ENCODE results near the gene HEBP2.
"Not testable (repeated sequence)": the region's sequence is repeated elsewhere in the genome, so short reads cannot be mapped to it uniquely, and the experiment has no call there.

Gene HEBP2, protein sequence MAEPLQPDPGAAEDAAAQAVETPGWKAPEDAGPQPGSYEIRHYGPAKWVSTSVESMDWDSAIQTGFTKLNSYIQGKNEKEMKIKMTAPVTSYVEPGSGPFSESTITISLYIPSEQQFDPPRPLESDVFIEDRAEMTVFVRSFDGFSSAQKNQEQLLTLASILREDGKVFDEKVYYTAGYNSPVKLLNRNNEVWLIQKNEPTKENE

DNA sequence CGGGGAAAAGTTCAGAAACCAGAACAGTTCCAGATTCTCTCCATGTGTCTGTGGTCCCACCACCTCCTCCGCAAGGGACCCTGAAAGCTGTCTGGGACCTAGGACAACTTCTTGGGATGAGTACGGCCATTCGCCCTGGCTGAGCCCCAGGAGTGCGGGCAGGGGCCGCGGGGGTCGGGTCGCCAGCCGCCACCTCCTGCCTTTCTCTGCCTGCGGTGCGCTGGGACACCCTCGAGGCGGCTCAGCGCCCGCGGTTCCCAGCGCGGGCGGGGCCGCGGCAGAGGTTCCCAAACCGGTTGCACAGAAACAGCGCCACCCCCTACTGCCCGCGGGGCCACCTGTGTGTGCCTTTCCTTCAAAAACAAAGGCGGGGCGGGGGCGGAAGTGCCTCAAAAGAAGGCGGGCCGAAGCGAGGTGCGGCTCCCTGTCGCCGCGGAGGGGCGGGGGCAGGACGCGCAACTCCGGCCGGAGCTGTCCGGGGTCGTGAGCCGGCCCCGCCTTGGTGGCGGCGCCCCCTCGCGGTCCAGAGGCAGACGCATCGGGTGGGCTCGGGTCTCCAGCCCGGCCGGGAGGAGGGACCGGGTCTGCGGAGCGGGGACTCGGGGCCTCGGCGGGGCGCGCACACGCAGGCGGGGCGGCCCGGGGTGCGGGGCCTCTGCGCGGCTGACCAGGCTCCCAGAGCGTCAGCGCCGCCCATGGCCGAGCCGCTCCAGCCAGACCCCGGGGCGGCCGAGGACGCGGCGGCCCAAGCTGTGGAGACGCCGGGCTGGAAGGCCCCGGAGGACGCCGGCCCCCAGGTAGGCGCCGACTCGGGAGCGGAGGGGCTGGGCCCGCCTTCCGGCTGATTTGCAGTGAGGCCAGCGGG lies at the start of gene HEBP2:
Gene HEBP2 (plus strand): TSS at position 423 of the 865 bp plus-strand sequence. CDS start 273 bp downstream, at position 696.
- DNase-seq (ENCODE audit: low spot score), result peak; percentile 71

DNA sequence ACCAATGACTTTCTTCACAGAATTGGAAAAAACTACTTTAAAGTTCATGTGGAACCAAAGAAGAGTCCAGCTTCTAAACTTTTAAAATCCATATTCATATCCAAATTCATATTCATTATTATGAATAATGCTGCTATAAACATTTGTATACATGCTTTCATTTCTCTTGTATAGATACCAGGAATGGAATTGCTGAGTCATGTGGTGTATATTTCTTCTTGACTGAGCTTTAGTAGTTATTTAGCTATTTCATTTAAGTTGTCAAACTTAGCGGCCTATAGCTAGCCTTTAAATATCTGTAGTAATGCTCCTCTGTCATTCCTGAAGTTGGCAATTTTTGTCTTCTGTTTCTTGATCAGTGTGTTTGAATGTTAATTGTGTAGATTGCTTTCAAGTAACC lies 46.1 kb upstream of the HEBP2 start:
- no peak for DNase-seq (ENCODE audit: low spot score)

DNA sequence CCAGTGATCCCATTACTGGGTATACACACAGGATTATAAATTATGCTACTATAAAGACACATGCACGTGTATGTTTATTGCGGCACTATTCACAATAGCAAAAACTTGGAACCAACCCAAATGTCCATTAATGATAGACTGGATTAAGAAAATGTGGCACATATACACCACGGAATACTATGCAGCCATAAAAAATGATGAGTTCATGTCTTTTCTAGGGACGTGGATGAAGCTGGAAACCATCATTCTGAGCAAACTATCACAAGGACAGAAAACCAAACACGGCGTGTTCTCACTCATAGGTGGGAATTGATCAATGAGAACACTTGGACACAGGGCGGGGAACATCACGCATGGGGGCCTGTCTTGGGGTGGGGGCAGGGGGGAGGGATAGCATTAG lies 35.3 kb upstream of the HEBP2 start:
- not testable (repeated sequence) for DNase-seq (ENCODE audit: low spot score)

DNA sequence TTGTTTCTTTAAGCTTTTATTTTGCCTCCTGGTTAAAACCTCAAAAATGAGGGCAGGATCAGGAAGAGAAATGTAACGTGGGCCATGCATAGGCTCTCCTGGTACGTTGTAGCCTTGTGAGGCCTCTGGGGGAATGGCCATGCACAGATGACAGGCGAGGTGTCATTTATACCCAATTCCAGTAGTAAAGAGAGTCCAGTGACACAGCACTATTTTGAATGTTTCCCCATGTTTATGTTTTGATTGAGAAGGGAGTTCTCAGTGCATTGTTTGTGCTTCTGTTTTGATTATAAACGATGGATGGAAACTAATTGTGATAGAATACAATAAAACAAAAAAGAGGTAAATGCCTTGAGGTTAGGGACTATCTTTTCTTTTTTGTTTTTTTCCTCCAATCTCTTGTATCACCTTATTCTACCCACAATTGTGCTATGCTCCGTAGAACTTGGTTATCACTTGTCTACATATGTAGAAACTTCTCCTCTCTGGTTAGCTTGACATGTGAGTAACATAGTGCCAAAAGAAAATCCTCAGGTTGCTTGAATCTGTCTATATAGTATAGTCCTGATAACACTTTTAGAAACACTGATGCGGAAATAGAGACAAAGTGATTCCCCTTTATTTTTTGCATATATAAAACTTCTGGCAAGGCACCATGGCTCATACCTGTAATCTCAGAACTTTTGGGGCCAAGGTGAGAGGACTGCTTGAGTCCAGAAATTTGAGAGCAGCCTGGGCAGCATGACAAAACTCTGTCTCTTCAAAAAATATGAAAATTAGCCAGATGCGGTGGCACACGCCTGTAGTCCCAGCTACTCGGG lies 33.2 kb upstream of the HEBP2 start:
- DNase-seq (ENCODE audit: low spot score), result no peak

DNA sequence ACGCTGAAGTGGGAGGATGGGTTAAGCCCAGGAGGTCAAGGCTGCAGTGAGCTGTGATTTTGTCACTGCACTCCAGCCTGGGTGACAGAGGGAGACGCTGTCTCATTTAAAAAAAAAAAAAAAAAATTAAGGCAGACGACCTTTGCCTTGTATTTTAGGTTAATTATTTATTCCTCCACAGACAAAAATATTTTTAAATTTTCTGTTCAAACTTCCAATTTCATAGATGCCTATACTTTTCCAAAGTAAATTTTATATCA lies 32.6 kb upstream of the HEBP2 start:
- no peak for DNase-seq (ENCODE audit: low spot score)

DNA sequence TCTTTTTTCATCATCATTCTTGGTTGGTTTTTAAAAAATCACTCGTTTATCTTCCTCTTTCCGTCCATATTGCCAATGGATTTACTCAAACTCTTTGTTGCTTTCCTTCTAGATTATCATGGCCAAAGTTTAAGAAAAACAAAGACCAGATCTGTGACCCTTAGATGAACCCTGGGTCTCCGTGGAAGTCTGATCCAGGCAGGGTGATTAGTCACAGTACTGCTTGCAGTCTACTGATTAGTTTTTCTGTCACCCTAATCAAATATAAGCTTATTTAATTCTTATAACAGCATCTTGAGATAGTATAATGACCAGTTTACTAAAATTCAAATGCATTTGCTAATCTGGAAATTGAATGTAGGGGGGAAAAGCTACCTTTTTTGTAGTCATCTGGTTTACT lies 32.3 kb upstream of the HEBP2 start:
- no peak for DNase-seq (ENCODE audit: low spot score)

DNA sequence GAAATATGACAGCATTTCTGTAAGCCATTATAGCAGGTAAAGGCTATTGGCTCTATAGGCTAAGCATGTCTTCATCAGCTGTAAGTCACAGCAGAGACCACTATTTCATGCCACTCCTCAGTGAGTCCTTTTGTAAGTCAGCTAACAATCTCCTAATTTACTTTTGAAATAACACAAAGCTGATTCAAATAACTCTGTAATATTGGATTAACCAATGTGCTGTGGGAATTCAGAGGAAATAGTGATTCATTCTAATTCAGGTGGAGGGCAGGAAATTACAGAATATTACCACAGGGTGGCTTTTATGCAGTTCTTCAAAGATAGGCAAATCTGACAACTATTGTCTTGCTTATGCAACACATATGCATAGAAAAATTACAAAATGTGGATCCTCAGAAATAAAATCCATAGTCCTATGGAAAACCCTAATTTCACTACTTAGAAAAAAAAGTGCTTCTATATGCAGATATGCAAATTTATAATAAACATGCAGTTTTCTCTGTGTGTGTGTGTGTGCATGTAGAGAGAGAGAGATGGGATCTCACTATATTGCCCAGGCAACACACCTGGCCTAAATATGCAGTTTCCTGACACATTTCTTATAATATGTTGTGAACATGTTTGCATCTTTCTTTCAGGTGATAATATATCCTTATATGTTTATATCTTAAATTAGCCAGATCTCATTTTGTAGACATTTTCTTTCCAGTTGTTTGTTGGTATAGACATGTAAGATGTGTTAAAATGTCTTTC lies 31.1 kb upstream of the HEBP2 start:
- no peak for DNase-seq (ENCODE audit: low spot score)

DNA sequence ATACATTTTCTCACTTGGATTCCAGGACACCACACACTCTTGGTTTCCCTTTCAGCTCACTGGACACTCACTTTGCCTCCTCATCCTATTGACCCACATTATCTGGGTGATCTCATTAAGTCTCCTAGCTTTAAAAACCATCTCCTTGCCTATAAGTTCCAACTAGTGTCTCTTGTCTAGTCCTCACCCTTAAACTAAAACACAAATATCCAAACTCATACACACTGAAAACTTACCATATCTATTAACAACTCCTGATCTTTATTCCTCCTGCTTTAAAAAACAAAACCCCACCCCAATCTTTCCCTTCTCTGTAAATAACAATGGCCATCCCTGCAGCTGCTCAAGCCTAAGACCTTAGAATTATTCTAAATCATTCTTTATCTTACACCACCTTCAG lies 29.8 kb upstream of the HEBP2 start:
- DNase-seq (ENCODE audit: low spot score), result no peak

DNA sequence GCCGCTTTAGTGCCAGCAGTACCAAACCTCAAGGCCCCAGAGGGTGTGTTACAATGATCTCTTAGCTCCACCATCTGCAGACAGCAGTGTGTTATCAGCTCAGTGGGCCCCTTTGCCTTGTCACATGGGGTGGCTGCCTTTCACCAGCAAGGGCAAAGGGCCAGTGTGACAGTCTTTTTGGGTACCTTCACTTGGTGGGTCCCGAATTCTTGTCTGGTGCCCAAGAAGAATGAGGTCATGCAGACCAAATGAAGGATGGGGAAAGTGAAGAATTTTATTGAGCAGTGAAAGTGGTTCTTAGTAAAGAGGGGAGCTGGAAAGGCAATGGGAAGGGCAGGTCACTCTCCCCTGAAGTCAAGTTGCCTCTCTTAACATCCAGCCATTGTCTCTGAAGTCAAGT lies 29.2 kb upstream of the HEBP2 start:
- DNase-seq (ENCODE audit: low spot score), result no peak

DNA sequence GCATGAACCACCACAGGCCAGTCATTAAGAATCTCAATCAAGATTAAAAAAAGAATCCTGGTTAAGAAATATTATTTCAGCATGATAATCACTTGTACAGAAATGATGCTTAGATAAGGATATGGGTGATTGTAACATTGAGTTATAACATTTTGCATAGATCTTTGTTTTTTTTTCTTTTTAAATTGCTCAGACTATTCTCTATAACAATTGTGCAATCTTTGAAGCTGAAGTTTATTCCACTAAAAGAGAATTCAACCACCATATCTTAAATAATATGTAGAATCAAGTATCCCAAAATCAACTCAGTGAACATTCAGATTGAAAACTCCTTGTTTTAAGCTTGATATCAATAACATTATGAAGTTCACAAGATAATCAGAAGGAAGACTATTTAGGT lies 27.0 kb upstream of the HEBP2 start:
- DNase-seq (ENCODE audit: low spot score), result no peak

DNA sequence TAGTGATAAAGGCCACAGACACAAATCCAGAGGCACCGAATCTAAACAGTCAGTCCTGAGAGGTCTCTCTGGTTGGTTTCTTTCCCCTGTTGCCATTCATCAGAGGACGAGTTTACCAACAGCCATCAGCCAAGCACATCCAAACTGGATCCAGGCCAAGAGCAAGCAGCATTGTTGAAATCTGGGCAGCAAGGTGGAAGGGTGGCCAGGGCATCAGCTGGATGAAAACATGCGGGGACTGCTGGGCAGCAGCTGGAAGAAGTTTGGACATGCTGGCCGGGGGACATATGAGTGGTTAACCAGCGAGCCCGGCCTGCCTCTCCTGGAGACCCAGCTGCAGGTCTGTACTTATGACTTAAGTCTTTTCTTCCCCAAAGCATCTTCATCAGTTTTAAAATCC lies 26.2 kb upstream of the HEBP2 start, which contains the start of gene SMIM28:
Gene SMIM28 (plus strand): TSS at position 62 of the 400 bp plus-strand sequence. CDS start 168 bp downstream, at position 230.
- DNase-seq (ENCODE audit: low spot score), result no peak

DNA sequence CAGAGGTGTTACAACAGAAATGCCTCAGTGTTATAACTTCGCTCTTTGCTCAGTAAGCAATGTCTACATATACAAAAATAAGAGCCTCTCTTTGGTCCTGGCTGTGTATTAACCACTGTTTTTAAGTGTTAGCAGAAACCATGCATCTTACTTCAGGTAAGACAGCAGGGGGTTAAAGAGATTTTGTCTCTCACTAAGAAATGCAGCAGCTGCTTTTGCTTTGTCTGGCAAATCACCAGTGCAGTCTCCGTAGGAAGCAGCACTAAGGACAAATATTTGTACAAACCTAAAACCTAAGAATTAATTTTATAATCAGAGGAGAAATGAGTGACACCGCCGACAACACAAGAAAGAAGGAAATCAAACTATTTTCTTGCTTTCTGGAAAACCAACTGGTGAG lies 25.6 kb upstream of the HEBP2 start:
- no peak for DNase-seq (ENCODE audit: low spot score)

DNA sequence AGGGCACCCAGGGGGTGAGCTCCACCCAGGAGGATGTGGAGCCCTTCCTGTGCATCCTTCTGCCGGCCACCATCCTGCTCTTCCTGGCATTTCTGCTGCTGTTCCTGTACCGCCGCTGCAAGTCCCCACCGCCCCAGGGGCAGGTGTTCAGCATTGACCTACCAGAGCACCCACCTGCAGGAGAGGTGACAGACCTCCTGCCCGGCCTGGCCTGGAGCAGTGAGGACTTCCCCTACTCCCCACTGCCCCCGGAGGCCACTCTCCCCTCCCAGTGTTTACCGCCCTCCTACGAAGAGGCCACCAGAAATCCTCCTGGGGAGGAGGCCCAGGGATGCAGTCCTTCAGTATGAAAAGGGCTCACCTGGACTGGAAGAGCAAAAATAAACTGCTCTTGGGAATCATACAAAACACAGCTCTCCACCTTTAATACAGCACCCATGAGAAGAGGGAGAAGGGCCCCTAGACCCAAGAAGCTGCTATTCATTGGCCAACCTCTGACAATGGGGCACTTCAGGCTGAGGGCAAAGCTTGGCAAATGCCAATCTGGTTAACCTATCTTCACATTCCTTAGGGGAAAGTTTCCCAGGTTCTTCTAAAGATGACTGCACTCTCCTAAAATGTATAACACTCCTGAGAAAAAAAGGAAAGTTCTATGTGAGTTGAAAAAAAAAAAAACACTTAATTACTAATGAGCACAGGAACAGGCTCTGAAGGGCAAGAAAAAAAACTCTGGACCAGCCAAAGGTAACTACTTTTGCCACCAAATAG lies 21.3 kb upstream of the HEBP2 start:
- no peak for DNase-seq (ENCODE audit: low spot score)

DNA sequence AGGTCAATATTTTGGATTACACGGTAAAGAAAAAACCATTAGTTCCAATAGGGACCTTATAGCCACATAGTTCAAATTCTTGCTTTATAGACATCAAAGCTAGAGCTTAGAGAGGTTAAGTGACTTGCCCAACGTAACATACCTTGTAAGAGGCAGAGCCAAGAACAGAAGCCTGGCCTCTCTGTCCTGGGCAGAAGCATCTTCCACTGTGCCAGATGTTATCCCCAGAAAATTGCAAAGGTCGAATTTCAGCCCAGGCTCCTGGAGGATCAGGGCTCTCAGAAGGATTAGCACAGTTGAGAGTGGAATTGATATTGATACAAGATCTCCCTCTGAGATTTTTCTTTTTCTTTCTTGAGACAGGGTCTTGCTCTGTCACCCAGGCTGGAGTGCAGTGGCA lies 20.2 kb upstream of the HEBP2 start:
- DNase-seq (ENCODE audit: low spot score), result no peak

DNA sequence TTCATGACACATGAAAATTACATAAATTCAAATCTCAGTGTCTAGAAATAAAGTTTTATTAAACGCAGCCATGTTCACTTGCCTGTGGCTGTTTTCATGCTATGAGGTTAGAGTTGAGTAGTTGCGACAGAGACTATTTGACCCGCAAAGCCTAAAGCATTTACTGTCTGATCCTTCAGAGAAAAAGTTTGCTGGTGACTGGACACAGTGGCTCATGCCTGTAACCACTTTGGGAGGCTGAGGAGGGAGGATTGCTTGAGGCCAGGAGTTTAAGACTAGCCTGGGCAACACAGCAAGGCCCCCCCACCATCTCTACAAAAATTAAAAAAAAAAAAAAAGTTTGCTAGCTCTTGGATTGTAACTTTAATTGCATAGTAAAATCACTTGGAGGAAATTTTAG lies 17.1 kb upstream of the HEBP2 start:
- DNase-seq (ENCODE audit: low spot score), result no peak

DNA sequence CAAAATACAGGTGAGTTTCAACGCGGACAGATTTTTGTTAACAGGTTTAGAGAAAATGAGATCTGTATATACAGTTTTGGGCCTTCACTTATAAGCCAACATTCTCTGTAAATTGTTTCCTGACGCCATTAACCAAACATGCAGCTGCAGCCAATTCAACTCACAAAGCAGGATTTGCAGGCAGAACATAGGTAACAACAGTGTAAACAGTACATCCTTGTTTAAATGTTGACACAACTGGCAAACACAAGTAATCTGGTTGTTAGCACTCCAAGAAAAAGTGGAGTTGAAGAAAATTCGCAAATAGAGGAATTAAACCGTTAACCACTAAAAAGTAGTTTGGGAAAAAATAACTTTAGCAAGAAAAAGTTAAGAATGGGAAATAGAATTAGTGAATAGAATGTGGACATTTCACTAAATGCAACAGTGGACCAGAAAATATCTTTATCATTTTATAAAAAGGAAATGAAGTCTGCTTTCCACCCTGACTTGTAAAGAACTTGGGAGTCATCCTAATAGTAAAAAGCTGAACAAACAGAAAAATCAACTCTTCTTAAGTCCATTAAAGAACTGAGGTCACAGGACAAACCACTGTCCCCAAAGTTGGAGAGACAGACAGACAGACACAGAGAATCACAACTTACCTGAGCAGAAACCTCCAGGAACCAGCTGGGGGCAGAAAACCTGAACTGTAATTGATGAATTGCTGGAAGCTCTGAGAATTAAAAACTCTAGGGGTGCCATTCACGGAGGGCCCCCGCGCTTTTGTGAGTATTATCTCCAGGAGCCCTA lies 16.2 kb upstream of the HEBP2 start:
- no peak for DNase-seq (ENCODE audit: low spot score)

DNA sequence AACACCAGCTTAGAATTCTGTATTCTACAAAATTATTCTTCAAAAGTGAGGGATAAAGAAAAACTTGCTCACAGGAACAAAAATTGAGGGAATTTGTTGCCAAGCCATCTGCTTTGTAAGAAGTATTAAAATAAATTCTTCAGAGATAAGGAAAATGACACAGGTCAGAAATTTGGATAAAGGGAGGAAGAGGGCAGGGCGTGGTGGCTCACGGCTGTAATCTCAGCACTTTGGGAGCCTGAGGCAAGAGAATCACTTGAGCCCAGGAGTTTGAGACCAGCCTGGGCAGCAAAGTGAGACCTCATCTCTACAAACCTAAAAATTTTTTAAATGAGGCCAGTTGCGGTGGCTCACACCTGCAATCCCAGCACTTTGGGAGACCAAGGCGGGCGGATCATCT lies 14.5 kb upstream of the HEBP2 start:
- DNase-seq (ENCODE audit: low spot score), result no peak

DNA sequence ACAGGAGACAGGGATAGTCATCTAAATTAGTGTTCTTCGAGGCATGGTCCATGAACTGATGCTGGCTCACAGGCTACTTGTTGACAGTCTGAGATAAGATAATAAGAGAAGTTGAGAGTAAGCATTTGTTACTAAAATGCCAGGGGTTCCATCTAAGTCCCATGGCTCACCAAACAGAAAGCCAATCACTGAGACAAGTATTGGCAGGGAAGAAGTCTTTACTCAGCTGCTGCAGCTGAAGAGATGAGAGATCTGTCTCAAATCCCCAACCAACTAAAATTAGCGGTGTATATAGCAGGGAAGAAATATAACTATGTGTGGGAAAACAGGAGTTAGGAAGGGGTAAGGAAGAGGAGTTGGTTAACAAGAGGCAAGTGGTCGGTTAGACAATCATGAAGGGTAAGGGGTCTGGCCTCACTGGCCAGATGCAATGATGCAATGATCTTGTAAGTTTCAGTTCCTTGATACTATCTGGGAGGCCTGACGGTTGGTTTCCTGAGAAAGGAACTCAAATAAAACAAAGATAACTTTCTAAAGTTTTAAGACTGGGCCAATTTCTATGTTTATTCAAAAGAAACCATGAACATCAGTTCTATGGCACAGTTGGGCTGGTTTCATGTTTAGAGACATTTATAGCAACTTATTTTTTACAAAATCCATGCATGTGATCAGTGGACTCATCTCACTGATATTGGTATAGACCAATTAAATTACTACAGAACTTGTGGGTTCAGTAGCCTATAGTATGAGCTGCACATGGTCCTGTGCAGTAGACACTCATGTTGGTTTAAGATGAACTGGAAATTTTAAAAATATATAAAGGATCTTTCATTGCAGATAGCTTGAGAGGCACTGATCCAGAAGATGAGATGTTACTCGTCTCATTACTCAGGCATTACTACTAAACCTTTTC lies 9.9 kb upstream of the HEBP2 start:
- DNase-seq (ENCODE audit: low spot score), result no peak

DNA sequence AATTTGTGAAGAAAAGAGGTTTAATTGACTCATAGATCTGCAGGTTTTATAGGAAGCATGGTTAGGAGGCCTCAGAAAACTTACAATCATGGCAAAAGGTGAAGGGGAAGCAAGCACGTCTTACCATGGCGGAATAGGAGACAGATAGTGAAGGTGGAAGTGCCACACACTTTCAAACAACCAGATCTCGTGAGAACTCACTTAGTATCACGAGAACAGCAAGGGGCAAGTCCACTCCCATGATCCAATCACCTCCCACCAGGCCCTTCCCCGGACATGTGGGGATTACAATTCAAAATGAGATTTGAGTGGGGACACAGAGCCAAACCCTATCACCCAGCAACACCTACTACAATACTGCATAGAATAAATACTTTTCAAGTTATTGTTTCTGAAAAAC lies 7.3 kb upstream of the HEBP2 start:
- DNase-seq (ENCODE audit: low spot score), result no peak
